GM23338 (cell line): ENCODE measurements around the gene LNX1. TPM values are rescaled to one million over a fixed set of nuclear protein-coding genes. Genes with fewer than 3 reads are reported as not detected.

Experiments used
- ATAC-seq: fragments of 200-7000 bp; cut with Tn5 transposase; 3 replicates; pipeline ENCODE4 v1.9.1; 2020
- DNase-seq: peaks from one replicate; pipeline ENCODE4 v3.0.0-alpha.2; 2015; ENCODE audit warnings: low spot score
- H2AFZ ChIP-seq: fragments of 200-600 bp; sonication (generic); 2 replicates; pipeline ENCODE4 v1.8.0; 2016; ENCODE audit warnings: antibody characterized with exemption, mild to moderate bottlenecking, moderate library complexity
- H3F3A ChIP-seq: fragments of 200-600 bp; sonication (generic); replicated peaks from 2 replicates; pipeline ENCODE4 v1.8.0; 2017; ENCODE audit warnings: antibody characterized with exemption, mixed run types, low read depth
- H3K27ac ChIP-seq: fragments of 200-600 bp; sonication (generic); 2 replicates; pipeline ENCODE4 v1.6.1; 2016; ENCODE audit warnings: low read depth
- H3K27me3 ChIP-seq: fragments of 200-600 bp; sonication (generic); 2 replicates; pipeline ENCODE4 v1.8.0; 2016; ENCODE audit warnings: mild to moderate bottlenecking, mixed run types, moderate library complexity; ENCODE audit not compliant: insufficient read depth
- H3K36me3 ChIP-seq: fragments of 200-600 bp; sonication (generic); 2 replicates; pipeline ENCODE4 v1.8.0; 2016; ENCODE audit warnings: mild to moderate bottlenecking; ENCODE audit not compliant: insufficient read depth
- H3K4me1 ChIP-seq: fragments of 200-600 bp; sonication (generic); 2 replicates; pipeline ENCODE4 v1.8.0; 2016; ENCODE audit warnings: mild to moderate bottlenecking, moderate library complexity; ENCODE audit not compliant: insufficient read depth
- H3K4me2 ChIP-seq: fragments of 200-600 bp; sonication (generic); 2 replicates; pipeline ENCODE4 v1.7.1; 2017; ENCODE audit warnings: mixed run types
- H3K4me3 ChIP-seq: fragments of 200-600 bp; sonication (generic); 2 replicates; pipeline ENCODE4 v1.6.1; 2016; ENCODE audit warnings: mixed run types
- H3K79me2 ChIP-seq: fragments of 200-600 bp; sonication (generic); replicated peaks from 2 replicates; pipeline ENCODE4 v1.8.0; 2017; ENCODE audit warnings: mild to moderate bottlenecking; ENCODE audit not compliant: insufficient read depth
- H3K9me2 ChIP-seq: fragments of 200-600 bp; sonication (generic); 2 replicates; pipeline ENCODE4 v1.8.0; 2017; ENCODE audit not compliant: insufficient read depth
- H4K20me1 ChIP-seq: fragments of 200-600 bp; sonication (generic); replicated peaks from 2 replicates; pipeline ENCODE4 v1.8.0; 2017; ENCODE audit warnings: mild to moderate bottlenecking; ENCODE audit not compliant: insufficient read depth
- H3K27ac Mint-ChIP-seq: 2 replicates; pipeline ENCODE4 v1.8.0; 2020; ENCODE audit warnings: inconsistent platforms, mild to moderate bottlenecking, moderate library complexity, mixed read lengths
- H3K27me3 Mint-ChIP-seq: 3 replicates; pipeline ENCODE4 v1.8.0; 2022; ENCODE audit warnings: low read depth, mild to moderate bottlenecking, moderate library complexity, mixed read lengths, inconsistent platforms; ENCODE audit not compliant: insufficient read depth, poor library complexity
- H3K36me3 Mint-ChIP-seq: 3 replicates; pipeline ENCODE4 v1.8.0; 2021; ENCODE audit warnings: low read depth, mild to moderate bottlenecking, inconsistent platforms, moderate library complexity, mixed read lengths
- H3K4me1 Mint-ChIP-seq: 3 replicates; pipeline ENCODE4 v1.8.0; 2020; ENCODE audit warnings: mild to moderate bottlenecking, inconsistent platforms, mixed read lengths
- H3K4me3 Mint-ChIP-seq: 3 replicates; pipeline ENCODE4 v1.8.0; 2021; ENCODE audit warnings: moderate library complexity, mild to moderate bottlenecking, inconsistent platforms, mixed read lengths
- H3K9me3 Mint-ChIP-seq: 3 replicates; pipeline ENCODE4 v1.8.0; 2020; ENCODE audit warnings: moderate library complexity, mild to moderate bottlenecking, inconsistent platforms, mixed read lengths
- CREB1 ChIP-seq: fragments of 250-450 bp; sonication (Bioruptor Pico); IDR thresholded peaks from 2 replicates; pipeline ENCODE4 v1.5.0; 2020; ENCODE audit warnings: low read depth, mild to moderate bottlenecking, moderate library complexity
- EZH2 ChIP-seq: fragments of 200-600 bp; sonication (generic); IDR thresholded peaks from one replicate; pipeline ENCODE4 v1.8.0; 2017; ENCODE audit warnings: antibody characterized with exemption, mild to moderate bottlenecking, low read depth; ENCODE audit not compliant: unreplicated experiment
- EZH2phosphoT487 ChIP-seq: fragments of 200-600 bp; sonication (generic); IDR thresholded peaks from one replicate; pipeline ENCODE4 v1.8.1; 2018; ENCODE audit warnings: antibody characterized with exemption; ENCODE audit not compliant: unreplicated experiment
- JUNB ChIP-seq: IDR thresholded peaks from one replicate; pipeline ENCODE4 v1.6.1; 2016; ENCODE audit warnings: antibody characterized with exemption; ENCODE audit not compliant: unreplicated experiment
- NANOG ChIP-seq: IDR thresholded peaks from 2 replicates; pipeline ENCODE4 v1.6.1; 2016; ENCODE audit warnings: antibody characterized with exemption, borderline replicate concordance
- POLR2AphosphoS5 ChIP-seq: IDR thresholded peaks from 2 replicates; pipeline ENCODE4 v1.6.1; 2016; ENCODE audit warnings: antibody characterized with exemption, low read depth
- STAT1 ChIP-seq: IDR thresholded peaks from one replicate; pipeline ENCODE4 v1.6.1; 2016; ENCODE audit warnings: antibody characterized with exemption; ENCODE audit not compliant: unreplicated experiment
- ZNF114 ChIP-seq: fragments of 250-450 bp; sonication (Bioruptor Pico); IDR thresholded peaks from 2 replicates; pipeline ENCODE4 v1.5.0; 2020; ENCODE audit warnings: mild to moderate bottlenecking, moderate library complexity
- ZNF331 ChIP-seq: fragments of 250-450 bp; sonication (Bioruptor Pico); IDR thresholded peaks from 2 replicates; pipeline ENCODE4 v1.5.0; 2020; ENCODE audit warnings: low read depth, mild to moderate bottlenecking, moderate library complexity
- ZNF462 ChIP-seq: fragments of 250-450 bp; sonication (Bioruptor Pico); IDR thresholded peaks from 2 replicates; pipeline ENCODE4 v1.5.0; 2020; ENCODE audit warnings: mild to moderate bottlenecking, moderate library complexity
- polyA plus RNA-seq: library from polyadenylated mRNA; unstranded; fragments of >200 nt; fragmentation: Nextera tagmentation; extraction: Ambion mirVana; gene quantifications from 2 replicates; pipeline ENCODE4 v1.2.1, GENCODE V29; 2016
- total RNA-seq: library from RNA; depleted of rRNA; stranded (reverse); fragments of >200 nt; shearing (Covaris generic); gene quantifications from 2 replicates; pipeline ENCODE4 v1.2.3, GENCODE V29; 2014
- TF ChIP-seq, protein P1 (sequence below): IDR thresholded peaks from one replicate; pipeline ENCODE4 v1.6.1; 2018; ENCODE audit warnings: antibody characterized with exemption; ENCODE audit not compliant: unreplicated experiment
- TF ChIP-seq, protein P2 (sequence below), 2 experiments: fragments of 200-600 bp in 1 of 2; sonication (generic) in 1 of 2; conservative IDR thresholded peaks; 2 replicates each; pipeline versions ENCODE4 v1.5.1 to v1.6.1; 2016 to 2017; ENCODE audit warnings: antibody characterized with exemption in 2 of 2, low read depth in 2 of 2, mild to moderate bottlenecking in 2 of 2, moderate library complexity in 1 of 2
- TF ChIP-seq, protein P3 (sequence below): IDR thresholded peaks from 2 replicates; pipeline ENCODE4 v1.6.1; 2016; ENCODE audit warnings: antibody characterized with exemption

The LNX1 gene
- total and polyA plus RNA-seq, 2 experiments from 2014 or later: 5.4 to 6.4 TPM

DNA sequence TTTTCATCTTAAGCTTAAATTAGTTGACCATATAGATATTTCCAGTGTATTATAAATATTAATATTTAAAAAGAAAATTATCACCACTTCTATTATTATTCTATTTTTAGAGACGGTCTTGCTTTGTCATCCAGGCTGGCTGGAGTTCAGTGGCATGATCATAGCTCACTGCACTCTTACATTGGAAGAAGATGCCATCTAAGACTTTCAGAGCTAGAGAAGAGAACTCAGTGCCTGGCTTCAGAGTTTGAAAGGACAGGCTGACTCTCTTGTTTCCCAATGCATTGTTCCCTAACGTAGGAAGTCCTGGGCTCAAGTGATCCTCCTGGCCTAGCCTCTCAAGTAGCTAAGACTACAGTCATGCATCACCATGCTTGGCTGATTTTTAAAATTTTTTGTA, 137.9 kb downstream of the LNX1 start:
- H3K4me3 ChIP-seq: no peak overlapping the region
- H3K4me1 ChIP-seq: peaks cover 7% of the 10 kb centered on the region; the same call in 1 of the 2 replicates
- no peak for ATAC-seq
- no peak overlapping the region for H2AFZ ChIP-seq
- no peaks in the 10 kb centered on the region for H4K20me1 ChIP-seq
- H3K4me3 Mint-ChIP-seq: no peak overlapping the region
- peaks cover 42% of the 10 kb centered on the region for H3K36me3 Mint-ChIP-seq
- TF ChIP-seq EZH2phosphoT487 (no peak), ZNF462 (no peak), ZNF331 (CRISPR knock-in tag) (no peak), JUNB (no peak), POLR2AphosphoS5 (no peak), EZH2 (no peak), STAT1 (no peak), CREB1 (no peak), NANOG (no peak), ZNF114 (CRISPR knock-in tag) (no peak)
- TF ChIP-seq, protein P1, sequence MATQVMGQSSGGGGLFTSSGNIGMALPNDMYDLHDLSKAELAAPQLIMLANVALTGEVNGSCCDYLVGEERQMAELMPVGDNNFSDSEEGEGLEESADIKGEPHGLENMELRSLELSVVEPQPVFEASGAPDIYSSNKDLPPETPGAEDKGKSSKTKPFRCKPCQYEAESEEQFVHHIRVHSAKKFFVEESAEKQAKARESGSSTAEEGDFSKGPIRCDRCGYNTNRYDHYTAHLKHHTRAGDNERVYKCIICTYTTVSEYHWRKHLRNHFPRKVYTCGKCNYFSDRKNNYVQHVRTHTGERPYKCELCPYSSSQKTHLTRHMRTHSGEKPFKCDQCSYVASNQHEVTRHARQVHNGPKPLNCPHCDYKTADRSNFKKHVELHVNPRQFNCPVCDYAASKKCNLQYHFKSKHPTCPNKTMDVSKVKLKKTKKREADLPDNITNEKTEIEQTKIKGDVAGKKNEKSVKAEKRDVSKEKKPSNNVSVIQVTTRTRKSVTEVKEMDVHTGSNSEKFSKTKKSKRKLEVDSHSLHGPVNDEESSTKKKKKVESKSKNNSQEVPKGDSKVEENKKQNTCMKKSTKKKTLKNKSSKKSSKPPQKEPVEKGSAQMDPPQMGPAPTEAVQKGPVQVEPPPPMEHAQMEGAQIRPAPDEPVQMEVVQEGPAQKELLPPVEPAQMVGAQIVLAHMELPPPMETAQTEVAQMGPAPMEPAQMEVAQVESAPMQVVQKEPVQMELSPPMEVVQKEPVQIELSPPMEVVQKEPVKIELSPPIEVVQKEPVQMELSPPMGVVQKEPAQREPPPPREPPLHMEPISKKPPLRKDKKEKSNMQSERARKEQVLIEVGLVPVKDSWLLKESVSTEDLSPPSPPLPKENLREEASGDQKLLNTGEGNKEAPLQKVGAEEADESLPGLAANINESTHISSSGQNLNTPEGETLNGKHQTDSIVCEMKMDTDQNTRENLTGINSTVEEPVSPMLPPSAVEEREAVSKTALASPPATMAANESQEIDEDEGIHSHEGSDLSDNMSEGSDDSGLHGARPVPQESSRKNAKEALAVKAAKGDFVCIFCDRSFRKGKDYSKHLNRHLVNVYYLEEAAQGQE: no peak
- TF ChIP-seq, protein P2, sequence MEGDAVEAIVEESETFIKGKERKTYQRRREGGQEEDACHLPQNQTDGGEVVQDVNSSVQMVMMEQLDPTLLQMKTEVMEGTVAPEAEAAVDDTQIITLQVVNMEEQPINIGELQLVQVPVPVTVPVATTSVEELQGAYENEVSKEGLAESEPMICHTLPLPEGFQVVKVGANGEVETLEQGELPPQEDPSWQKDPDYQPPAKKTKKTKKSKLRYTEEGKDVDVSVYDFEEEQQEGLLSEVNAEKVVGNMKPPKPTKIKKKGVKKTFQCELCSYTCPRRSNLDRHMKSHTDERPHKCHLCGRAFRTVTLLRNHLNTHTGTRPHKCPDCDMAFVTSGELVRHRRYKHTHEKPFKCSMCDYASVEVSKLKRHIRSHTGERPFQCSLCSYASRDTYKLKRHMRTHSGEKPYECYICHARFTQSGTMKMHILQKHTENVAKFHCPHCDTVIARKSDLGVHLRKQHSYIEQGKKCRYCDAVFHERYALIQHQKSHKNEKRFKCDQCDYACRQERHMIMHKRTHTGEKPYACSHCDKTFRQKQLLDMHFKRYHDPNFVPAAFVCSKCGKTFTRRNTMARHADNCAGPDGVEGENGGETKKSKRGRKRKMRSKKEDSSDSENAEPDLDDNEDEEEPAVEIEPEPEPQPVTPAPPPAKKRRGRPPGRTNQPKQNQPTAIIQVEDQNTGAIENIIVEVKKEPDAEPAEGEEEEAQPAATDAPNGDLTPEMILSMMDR (conservative IDR thresholded peaks at IDR 0.05; ENCODE audit: low read depth in 2 of 2): no peak
- TF ChIP-seq, protein P3, sequence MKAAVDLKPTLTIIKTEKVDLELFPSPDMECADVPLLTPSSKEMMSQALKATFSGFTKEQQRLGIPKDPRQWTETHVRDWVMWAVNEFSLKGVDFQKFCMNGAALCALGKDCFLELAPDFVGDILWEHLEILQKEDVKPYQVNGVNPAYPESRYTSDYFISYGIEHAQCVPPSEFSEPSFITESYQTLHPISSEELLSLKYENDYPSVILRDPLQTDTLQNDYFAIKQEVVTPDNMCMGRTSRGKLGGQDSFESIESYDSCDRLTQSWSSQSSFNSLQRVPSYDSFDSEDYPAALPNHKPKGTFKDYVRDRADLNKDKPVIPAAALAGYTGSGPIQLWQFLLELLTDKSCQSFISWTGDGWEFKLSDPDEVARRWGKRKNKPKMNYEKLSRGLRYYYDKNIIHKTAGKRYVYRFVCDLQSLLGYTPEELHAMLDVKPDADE: no peak
- no peak overlapping the region for H3K27ac ChIP-seq
- no peaks in the 10 kb centered on the region for H3K27me3 ChIP-seq
- peaks cover 4% of the 10 kb centered on the region; the same call in 1 of the 2 replicates for H3K79me2 ChIP-seq
- H3K9me2 ChIP-seq: no peaks in the 10 kb centered on the region
- H3K36me3 ChIP-seq: peaks cover 1% of the 10 kb centered on the region; the same call in 1 of the 2 replicates
- peaks cover 4% of the 10 kb centered on the region for H3K27me3 Mint-ChIP-seq
- DNase-seq: no peak
- peaks cover 3% of the 10 kb centered on the region; the same call in 2 of the 3 replicates for H3K4me1 Mint-ChIP-seq
- H3K4me2 ChIP-seq: no peak overlapping the region
- H3K9me3 Mint-ChIP-seq: no peaks in the 10 kb centered on the region
- no peak overlapping the region for H3K27ac Mint-ChIP-seq
- no peaks in the 10 kb centered on the region for H3F3A ChIP-seq
